Measurements from ENCODE around the gene CORO1C.

Gene CORO1C

DNA sequence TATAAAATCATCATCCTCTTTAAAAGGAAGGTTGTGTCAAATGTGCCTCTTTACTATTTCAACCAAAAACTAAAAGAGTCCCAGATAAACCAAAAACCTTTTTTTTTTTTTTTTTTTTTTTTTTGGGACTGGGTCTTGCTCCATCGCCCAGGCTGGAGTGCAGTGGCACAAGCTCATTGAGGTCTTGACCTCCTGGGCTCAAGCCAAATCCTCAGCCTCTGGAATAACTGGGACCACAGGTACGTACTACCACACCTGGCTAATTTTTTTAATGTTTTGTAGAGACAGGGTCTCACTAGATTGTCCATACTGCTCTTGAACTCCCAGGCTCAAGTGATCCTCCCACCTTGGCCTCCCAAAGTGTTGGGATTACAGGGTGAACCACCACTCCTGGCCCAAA, 81.2 kb downstream of the CORO1C start:
- no peak for DNase-seq (ENCODE audit: extremely low spot score)
- ChIA-PET CTCF (interaction anchor here (1.2 to 5.5 kb wide), 4 partner anchors 14 to 154 kb away, joined by 4 to 31 read pairs (median 10); no protein-coding TSS in a partner anchor), POLR2A (no interaction called here)
- TF ChIP-seq, protein P1, sequence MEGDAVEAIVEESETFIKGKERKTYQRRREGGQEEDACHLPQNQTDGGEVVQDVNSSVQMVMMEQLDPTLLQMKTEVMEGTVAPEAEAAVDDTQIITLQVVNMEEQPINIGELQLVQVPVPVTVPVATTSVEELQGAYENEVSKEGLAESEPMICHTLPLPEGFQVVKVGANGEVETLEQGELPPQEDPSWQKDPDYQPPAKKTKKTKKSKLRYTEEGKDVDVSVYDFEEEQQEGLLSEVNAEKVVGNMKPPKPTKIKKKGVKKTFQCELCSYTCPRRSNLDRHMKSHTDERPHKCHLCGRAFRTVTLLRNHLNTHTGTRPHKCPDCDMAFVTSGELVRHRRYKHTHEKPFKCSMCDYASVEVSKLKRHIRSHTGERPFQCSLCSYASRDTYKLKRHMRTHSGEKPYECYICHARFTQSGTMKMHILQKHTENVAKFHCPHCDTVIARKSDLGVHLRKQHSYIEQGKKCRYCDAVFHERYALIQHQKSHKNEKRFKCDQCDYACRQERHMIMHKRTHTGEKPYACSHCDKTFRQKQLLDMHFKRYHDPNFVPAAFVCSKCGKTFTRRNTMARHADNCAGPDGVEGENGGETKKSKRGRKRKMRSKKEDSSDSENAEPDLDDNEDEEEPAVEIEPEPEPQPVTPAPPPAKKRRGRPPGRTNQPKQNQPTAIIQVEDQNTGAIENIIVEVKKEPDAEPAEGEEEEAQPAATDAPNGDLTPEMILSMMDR (IDR thresholded peaks at IDR 0.05; ENCODE audit: control extremely low read depth, extremely low read depth, low read depth, missing control alignments) = no peak

DNA sequence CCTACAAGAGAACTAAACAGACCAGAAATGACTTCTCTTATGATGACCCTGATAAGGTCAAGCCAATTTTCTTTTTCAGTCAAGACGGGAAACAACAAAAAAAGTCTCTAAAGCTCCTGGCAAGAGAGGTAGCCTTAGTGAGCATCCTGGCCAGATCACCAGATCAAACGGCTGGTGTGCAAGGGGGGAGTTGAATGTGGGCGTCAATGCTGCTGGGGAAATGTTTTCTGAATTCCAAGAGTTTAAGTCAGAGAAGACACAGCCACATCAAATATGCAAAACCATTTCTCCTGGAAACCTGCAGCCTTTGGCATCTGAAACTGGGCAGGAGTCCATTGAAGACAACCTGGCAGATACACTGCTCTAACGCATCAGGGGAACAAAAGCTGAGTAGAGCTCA, 81.6 kb downstream of the CORO1C start:
- ChIA-PET CTCF (interaction anchor here (0.7 to 4.0 kb wide), 5 partner anchors 15 to 155 kb away, joined by 3 to 15 read pairs (median 4); no protein-coding TSS in a partner anchor), POLR2A (interaction anchor here (0.9 kb wide), 1 partner anchor 14 kb away, joined by 3 read pairs; no protein-coding TSS in a partner anchor)
- no peak for DNase-seq (ENCODE audit: extremely low spot score)
- TF ChIP-seq, protein P1 (IDR thresholded peaks at IDR 0.05; ENCODE audit: control extremely low read depth, extremely low read depth, low read depth, missing control alignments) = no peak

DNA sequence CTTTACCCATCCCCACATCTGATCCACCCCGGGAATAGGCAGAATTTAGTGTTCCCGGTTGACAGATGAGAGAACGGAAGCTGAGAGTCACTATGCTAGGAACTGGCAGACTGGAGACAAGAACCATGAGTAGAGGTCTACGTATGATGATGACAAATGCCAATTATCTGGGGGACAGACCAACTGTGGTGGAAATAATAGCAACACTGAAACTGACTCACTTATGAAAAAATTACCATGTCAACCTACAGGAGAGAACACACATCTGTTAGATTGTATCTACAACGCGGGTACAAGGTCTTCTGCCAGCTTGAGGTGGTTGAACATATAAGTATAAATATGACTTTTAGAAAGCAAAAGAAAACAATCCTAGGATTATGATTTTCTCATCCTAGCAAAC, 82.2 kb downstream of the CORO1C start:
- TF ChIP-seq, protein P1 (IDR thresholded peaks at IDR 0.05; ENCODE audit: control extremely low read depth, extremely low read depth, low read depth, missing control alignments) = no peak
- POLR2A ChIA-PET = interaction anchor here (0.9 kb wide), 1 partner anchor 14 kb away, joined by 3 read pairs; no protein-coding TSS in a partner anchor
- CTCF ChIA-PET = interaction anchor here (0.7 to 1.2 kb wide), 3 partner anchors 15 to 31 kb away, joined by 3 to 4 read pairs (median 3); no protein-coding TSS in a partner anchor
- no peak for DNase-seq (ENCODE audit: extremely low spot score)

DNA sequence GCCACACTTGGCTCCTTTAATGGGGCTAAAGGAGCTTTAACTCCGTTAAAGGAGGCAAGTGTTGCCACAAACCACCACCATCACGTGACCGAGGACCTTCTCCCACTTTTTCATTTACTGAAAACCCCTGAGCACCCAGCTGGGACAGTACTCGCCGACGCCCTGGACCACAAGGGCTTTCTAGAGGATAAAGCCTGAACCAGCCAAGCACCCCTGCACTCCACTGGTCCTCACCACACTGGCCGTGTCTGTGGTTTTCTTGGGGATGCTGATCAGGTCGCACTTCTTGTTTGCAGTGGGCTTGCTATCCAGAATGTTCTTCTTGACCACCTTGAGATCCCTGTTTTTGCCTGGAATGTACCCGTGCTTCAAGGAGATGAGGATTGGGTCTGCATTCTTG, 82.9 kb downstream of the CORO1C start:
- CTCF ChIA-PET = interaction anchor here (1.2 to 1.9 kb wide), 2 partner anchors 13 to 16 kb away, joined by 4 to 6 read pairs; no protein-coding TSS in a partner anchor
- DNase-seq (ENCODE audit: extremely low spot score) = no peak
- TF ChIP-seq, protein P1 (IDR thresholded peaks at IDR 0.05; ENCODE audit: control extremely low read depth, extremely low read depth, low read depth, missing control alignments) = no peak
- POLR2A ChIA-PET = no interaction called here

DNA sequence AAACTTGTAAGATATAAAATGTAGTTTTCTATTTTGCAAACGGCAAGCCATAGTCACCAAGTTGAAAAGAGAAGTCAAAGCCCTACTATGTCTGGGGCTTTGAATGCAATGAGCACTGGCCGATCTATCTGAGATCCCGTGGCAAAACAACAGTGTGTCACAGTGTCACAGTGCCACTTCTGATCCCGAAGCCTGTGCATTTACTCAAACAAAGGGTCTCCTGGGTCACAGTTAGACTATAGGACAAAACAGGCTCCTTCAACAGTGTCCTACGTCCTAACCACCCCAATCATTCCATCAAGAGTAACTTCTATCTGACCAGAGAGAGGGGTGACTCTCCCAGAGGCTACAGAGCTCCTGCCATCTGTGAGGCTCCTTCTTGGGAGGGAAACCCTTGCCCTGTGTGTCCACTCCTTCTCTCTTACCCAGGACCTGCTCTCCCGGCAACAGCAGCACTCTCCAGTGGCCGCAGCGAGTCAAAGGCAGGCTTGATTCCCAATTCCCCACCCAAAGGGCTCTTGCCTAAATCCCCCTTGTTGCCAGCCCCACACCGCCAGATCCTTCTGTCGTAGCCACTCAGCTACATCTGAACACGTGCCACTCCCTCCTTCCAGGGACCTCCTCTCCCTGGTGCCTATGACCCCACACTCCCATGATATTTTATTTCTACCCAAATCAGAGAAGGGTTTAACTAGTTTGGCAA, 83.6 kb downstream of the CORO1C start:
- DNase-seq (ENCODE audit: extremely low spot score) = no peak
- CTCF ChIA-PET = interaction anchor here (1.2 to 2.6 kb wide), 4 partner anchors 12 to 157 kb away, joined by 3 to 15 read pairs (median 5); no protein-coding TSS in a partner anchor
- TF ChIP-seq, protein P1 (IDR thresholded peaks at IDR 0.05; ENCODE audit: control extremely low read depth, extremely low read depth, low read depth, missing control alignments) = no peak
- POLR2A ChIA-PET = no interaction called here

DNA sequence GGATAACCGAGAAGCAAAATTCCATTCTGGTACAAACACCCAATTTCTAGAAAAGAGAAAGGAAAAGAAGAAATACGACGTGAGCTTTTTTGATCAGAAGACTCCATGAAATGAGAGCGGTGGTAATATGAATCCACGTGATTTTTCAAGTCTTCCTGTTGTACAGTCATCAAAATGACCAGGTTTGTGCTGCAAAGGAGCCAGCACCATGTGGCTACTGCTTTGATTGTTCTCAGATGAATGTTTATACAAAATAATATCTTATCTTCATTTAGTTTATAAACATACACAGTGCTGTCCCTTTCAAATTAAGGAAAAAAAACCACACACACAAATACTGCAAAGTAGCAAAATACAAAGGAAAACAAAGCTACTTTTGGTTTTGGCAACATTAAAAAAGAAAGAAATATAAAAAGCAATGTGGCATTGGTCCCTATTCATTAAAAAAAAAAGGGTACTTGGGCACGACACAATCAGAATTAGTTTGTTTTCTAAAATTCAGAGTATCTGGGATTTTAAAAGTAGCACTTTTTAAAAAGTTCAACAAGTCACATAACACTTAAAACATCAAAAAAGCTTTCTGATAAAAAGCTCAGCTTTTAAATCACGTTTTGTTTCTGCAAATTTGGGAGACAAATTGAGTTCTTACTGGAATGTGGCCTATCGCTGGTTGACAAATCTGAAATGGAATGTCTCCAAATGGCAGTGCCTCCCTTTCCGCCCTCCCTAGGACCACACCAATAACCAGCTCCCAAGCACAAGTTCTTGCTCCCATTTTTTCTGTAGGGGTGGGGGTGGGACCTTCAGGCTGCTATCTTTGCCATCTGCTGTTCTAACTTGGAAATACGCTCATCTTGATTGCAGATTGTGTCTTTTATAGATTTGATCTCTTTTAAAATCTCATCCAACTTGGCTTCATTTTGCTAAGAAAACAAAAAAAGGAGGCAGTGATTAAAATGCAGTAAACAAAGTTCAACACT, 84.4 kb downstream of the CORO1C start:
- POLR2A ChIA-PET = interaction anchor here (1.0 kb wide), 1 partner anchor 11 kb away, joined by 3 read pairs; no protein-coding TSS in a partner anchor
- TF ChIP-seq, protein P1 (IDR thresholded peaks at IDR 0.05; ENCODE audit: control extremely low read depth, extremely low read depth, low read depth, missing control alignments) = no peak
- CTCF ChIA-PET = interaction anchor here (1.2 to 2.6 kb wide), 5 partner anchors 12 to 157 kb away, joined by 3 to 15 read pairs (median 6); no protein-coding TSS in a partner anchor
- DNase-seq (ENCODE audit: extremely low spot score) = no peak

Data from GM10248 (cell line).